Measurements from ENCODE around the gene FRMD8.

FRMD8 gene

DNA sequence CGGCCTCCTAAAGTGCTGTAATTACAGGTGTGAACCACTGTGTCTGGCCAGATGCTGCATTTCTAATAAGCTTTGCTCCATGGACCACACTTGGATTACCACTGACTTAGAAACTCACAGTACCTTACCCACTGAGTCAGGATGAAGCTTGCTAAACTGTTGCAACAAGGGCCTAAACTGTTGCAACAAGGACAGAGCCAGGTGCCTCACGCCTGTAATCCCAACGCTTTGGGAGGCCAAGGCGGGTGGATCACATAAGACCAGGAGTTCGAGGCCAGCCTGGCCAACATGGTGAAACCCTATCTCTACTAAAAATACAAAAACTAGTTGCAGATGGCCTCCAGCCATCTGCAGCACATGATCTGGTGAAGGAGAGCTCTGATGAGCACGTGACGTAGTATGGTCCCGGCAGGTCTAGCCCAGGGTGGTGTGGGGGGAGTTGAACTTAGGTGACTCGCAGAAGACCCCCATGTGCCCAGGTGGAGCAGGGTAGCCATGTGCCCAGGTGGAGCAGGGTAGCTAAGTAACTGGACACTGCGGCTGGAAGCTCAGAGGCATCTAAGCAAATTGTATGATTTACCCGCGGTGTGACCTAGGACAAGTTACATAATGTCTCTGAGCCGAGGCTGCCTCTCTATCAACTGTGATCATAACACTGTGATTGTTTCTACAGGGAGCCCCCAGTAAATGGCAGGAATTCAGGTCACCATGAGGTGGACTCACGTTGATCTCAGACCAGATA lies 12.4 kb upstream of the FRMD8 start:
- Histone ChIP-seq H4K20me1 (ENCODE audit: insufficient read depth, low read length) (no peaks in the 10 kb centered on the region), H3K9ac (ENCODE audit: low read length) (no peak overlapping the region), H3K9me2 (ENCODE audit: low read depth, low read length) (no peaks in the 10 kb centered on the region), H2AFZ (ENCODE audit: low read length) (no peak overlapping the region), H3K27me3 (ENCODE audit: insufficient read depth, low read length) (peaks cover 9% of the 10 kb centered on the region; the same call in 1 of the 2 replicates), H3F3A (ENCODE audit: insufficient read depth, low read length) (no peaks in the 10 kb centered on the region), H3K79me2 (ENCODE audit: insufficient read depth, low read length) (no peaks in the 10 kb centered on the region), H3K36me3 (ENCODE audit: insufficient read depth, low read length) (no peaks in the 10 kb centered on the region), H3K27ac (ENCODE audit: low read depth, low read length, poor library complexity, severe bottlenecking) (no peak overlapping the region), H3K4me3 (ENCODE audit: low read depth, low read length, poor library complexity, severe bottlenecking) (no peak overlapping the region), H3K4me2 (ENCODE audit: low read length) (no peak overlapping the region), H3K9me3 (ENCODE audit: low read length) (no peaks in the 10 kb centered on the region), H3K4me1 (ENCODE audit: insufficient read depth, low read length, severe bottlenecking) (peaks cover 23% of the 10 kb centered on the region)
- TF ChIP-seq EZH2 (IDR thresholded peaks at IDR 0.05; ENCODE audit: borderline replicate concordance, low read length), result no peak
- TF ChIP-seq CTCF (IDR thresholded peaks at IDR 0.05; ENCODE audit: low read length), result no peak

- H3K9ac ChIP-seq (ENCODE audit: low read length), result no peak overlapping the region
- no peaks in the 10 kb centered on the region for H3F3A ChIP-seq (ENCODE audit: insufficient read depth, low read length)
- peaks cover 9% of the 10 kb centered on the region; the same call in 1 of the 2 replicates for H3K27me3 ChIP-seq (ENCODE audit: insufficient read depth, low read length)
- no peak overlapping the region for H3K4me2 ChIP-seq (ENCODE audit: low read length)
- no peaks in the 10 kb centered on the region for H3K9me2 ChIP-seq (ENCODE audit: low read depth, low read length)
- H3K4me3 ChIP-seq (ENCODE audit: low read depth, low read length, poor library complexity, severe bottlenecking), result no peak overlapping the region
- H2AFZ ChIP-seq (ENCODE audit: low read length), result no peak overlapping the region
- H3K36me3 ChIP-seq (ENCODE audit: insufficient read depth, low read length), result no peaks in the 10 kb centered on the region
- no peak overlapping the region for H3K27ac ChIP-seq (ENCODE audit: low read depth, low read length, poor library complexity, severe bottlenecking)
- TF ChIP-seq CTCF (IDR thresholded peaks at IDR 0.05; ENCODE audit: low read length) (no peak), EZH2 (IDR thresholded peaks at IDR 0.05; ENCODE audit: borderline replicate concordance, low read length) (no peak)
- H3K9me3 ChIP-seq (ENCODE audit: low read length), result no peaks in the 10 kb centered on the region
- H4K20me1 ChIP-seq (ENCODE audit: insufficient read depth, low read length), result no peaks in the 10 kb centered on the region
- no peaks in the 10 kb centered on the region for H3K79me2 ChIP-seq (ENCODE audit: insufficient read depth, low read length)
- H3K4me1 ChIP-seq (ENCODE audit: insufficient read depth, low read length, severe bottlenecking), result peaks cover 23% of the 10 kb centered on the region
Observed at GRCh38 chr11:65375012-65375411, 11.4 kb upstream of the FRMD8 start.

DNA sequence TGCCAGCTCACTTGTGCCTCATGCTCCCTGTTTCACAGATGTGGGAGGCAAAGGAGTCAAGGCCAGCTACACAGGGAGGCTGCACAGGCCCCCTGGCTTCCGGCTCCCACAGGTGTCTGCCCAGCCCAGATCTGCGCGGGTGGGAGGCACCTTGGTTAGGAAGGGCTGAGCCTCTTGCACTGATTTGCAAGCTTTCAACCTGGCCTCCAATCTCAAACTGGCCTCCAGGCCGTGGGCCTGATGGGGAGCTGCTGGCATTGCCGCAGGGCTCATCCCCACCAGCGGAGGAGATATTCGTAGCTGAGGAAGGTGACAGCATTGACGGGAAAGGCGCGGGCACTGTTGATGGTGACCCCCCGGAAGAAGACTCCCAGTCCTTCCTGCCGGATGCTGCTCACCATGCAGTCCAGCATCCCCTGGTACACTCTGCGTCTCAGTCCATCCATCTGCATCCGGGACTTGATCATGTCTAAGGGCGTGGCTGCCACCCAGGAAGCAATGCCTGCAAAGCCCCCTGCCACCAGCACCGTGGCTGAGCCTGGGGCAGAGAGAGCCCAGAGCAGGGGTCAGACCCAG lies 10.2 kb upstream of the FRMD8 start:
- H3K4me2 ChIP-seq (ENCODE audit: low read length), result no peak overlapping the region
- peaks cover 1% of the 10 kb centered on the region; the same call in 1 of the 2 replicates for H3K27me3 ChIP-seq (ENCODE audit: insufficient read depth, low read length)
- no peaks in the 10 kb centered on the region for H3K9me3 ChIP-seq (ENCODE audit: low read length)
- H2AFZ ChIP-seq (ENCODE audit: low read length), result no peak overlapping the region
- no peaks in the 10 kb centered on the region for H3K9me2 ChIP-seq (ENCODE audit: low read depth, low read length)
- H3F3A ChIP-seq (ENCODE audit: insufficient read depth, low read length), result no peaks in the 10 kb centered on the region
- TF ChIP-seq CTCF (IDR thresholded peaks at IDR 0.05; ENCODE audit: low read length) (no peak), EZH2 (IDR thresholded peaks at IDR 0.05; ENCODE audit: borderline replicate concordance, low read length) (no peak)
- no peaks in the 10 kb centered on the region for H3K79me2 ChIP-seq (ENCODE audit: insufficient read depth, low read length)
- H3K9ac ChIP-seq (ENCODE audit: low read length), result no peak overlapping the region
- no peak overlapping the region for H3K4me3 ChIP-seq (ENCODE audit: low read depth, low read length, poor library complexity, severe bottlenecking)
- H4K20me1 ChIP-seq (ENCODE audit: insufficient read depth, low read length), result no peaks in the 10 kb centered on the region
- H3K36me3 ChIP-seq (ENCODE audit: insufficient read depth, low read length), result no peaks in the 10 kb centered on the region
- peaks cover 23% of the 10 kb centered on the region for H3K4me1 ChIP-seq (ENCODE audit: insufficient read depth, low read length, severe bottlenecking)
- no peak overlapping the region for H3K27ac ChIP-seq (ENCODE audit: low read depth, low read length, poor library complexity, severe bottlenecking)

All from OCI-LY1 (cell line).